Fibroblast of lung (primary cell): ENCODE data around the gene CFAP58.
A peak's percentile ranks its signal among the peaks of the same experiment; 100 is the strongest.

Experiments
- EZH2 ChIP-seq: IDR thresholded peaks from 2 replicates; pipeline ENCODE4 v1.5.1; 2012; ENCODE audit warnings: low read length, control low read depth, mild to moderate bottlenecking; ENCODE audit errors: missing control alignments
- TF ChIP-seq, protein P1 (sequence below), 2 donors: IDR thresholded peaks in 1 of 2; conservative IDR thresholded peaks in 1 of 2; 1 replicate in 1 of 2; 2 replicates in 1 of 2; pipeline ENCODE4 v1.5.1; 2011 to 2012; ENCODE audit warnings: low read length in 2 of 2, control low read depth in 1 of 2, inconsistent platforms in 1 of 2, low read depth in 1 of 2, mild to moderate bottlenecking in 1 of 2

DNA sequence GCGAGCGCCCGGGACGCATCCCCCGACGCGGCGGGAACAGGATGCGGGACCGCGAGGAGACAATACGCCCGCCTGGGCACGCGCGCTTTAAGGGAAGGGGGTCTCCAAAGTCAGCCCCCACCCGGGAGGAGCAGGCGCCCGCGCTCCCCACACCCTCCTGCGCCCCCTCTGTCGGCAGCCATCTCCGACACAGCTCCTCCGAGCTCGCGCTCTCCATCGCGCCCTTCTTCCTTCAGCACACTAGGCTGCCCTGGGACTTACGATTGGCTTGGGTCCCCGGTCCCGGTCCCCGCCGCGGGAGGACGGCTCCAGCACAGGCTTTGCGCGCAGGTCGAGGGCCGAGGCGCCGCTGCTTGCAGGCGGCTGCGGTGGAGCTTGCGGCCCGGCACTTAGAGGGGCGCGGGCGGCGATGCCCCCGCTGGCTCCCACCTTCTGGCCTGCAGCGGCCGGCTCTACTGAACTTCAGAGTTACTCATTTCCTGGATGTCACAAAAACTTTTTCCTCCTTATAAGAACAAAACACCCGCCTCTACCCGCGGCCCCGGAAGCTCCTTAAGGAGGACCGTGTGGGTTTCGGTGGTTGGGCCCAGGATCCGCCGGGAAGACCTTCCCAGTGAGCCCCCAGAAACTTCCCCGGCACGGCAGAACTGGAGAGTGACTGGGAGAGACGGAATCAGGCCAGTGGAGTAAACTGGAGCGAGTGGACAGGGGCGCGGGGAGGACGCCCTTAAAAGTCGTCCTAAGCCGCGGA, 15.5 kb upstream of the CFAP58 start, which contains the start of gene ITPRIP:
- TF ChIP-seq, protein P1, sequence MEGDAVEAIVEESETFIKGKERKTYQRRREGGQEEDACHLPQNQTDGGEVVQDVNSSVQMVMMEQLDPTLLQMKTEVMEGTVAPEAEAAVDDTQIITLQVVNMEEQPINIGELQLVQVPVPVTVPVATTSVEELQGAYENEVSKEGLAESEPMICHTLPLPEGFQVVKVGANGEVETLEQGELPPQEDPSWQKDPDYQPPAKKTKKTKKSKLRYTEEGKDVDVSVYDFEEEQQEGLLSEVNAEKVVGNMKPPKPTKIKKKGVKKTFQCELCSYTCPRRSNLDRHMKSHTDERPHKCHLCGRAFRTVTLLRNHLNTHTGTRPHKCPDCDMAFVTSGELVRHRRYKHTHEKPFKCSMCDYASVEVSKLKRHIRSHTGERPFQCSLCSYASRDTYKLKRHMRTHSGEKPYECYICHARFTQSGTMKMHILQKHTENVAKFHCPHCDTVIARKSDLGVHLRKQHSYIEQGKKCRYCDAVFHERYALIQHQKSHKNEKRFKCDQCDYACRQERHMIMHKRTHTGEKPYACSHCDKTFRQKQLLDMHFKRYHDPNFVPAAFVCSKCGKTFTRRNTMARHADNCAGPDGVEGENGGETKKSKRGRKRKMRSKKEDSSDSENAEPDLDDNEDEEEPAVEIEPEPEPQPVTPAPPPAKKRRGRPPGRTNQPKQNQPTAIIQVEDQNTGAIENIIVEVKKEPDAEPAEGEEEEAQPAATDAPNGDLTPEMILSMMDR (conservative IDR thresholded peaks at IDR 0.05 in 1 of 2, IDR thresholded peaks at IDR 0.05 in 1 of 2; ENCODE audit: low read depth in 1 of 2, low read length in 2 of 2): peak in 1 of 2 donors; percentile 23
- no peak for TF ChIP-seq EZH2
